ENCODE measurements around the gene SLC51B. TPM values are rescaled to one million over a fixed set of nuclear protein-coding genes. Genes with fewer than 3 reads are reported as not detected.

Gene SLC51B
- polyA plus RNA-seq, 6 donors from 2014 or later: not detected

DNA sequence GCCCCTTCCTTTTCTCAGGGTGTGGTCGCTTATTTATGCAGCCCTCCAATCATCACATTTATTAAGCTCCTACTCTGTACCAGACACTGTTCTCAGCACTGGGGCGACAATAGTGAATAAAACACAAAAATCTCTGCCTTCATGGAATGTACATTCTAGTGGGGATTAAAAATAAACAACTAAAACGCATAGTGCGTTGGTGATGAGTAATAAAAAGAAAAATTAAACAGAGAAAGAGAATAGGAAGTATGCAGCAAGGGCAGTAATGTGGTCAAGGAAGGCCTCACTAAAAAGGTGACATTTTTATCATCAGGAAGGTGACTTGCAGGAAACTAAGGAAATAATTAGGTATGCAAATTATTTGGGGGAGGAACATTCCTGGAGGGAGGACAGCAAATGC lies 5.1 kb downstream of the SLC51B start:
- Mint-ChIP-seq H3K4me1 (peaks cover 15 to 19% (median 19%) of the 10 kb centered on the region in 3 donors), H3K27me3 (peaks cover 8 to 10% (median 9%) of the 10 kb centered on the region in 3 donors), H3K9me3 (no peaks in the 10 kb centered on the region), H3K27ac (peak overlapping the region in 5 of 6 donors; percentile 13 to 72 (median 58)), H3K36me3 (no peaks in the 10 kb centered on the region), H3K4me3 (peak overlapping the region in 7 of 8 donors; percentile 63 to 87 (median 83))
- ATAC-seq (ENCODE audit: low read depth in 2 of 2) (no peak), DNase-seq (no peak)

DNA sequence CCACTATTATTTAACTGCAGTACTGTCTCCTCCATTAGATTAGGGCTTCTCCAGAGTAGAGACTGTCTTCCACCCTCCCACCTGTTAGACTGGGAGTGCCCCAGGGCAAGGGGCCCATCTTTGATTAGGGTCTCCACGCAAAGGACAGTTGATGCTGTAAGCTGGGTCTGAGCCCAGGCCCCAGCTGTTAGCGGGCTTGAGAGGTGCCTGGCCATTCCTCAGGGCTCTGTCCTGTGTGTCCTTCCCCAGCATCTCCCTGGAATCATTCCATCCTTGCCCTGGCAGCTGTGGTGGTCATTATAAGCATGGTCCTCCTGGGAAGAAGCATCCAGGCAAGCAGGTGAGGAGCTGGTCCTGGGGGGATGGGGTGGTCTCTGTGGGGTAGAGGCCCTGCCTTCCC lies 6.1 kb downstream of the SLC51B start:
- Mint-ChIP-seq H3K27me3 (peaks cover 8 to 10% (median 9%) of the 10 kb centered on the region in 3 donors), H3K4me3 (peak overlapping the region in 4 of 8 donors; percentile 9 to 59 (median 30)), H3K27ac (peak overlapping the region in 1 of 6 donors; percentile 64), H3K36me3 (no peaks in the 10 kb centered on the region), H3K9me3 (no peaks in the 10 kb centered on the region), H3K4me1 (peaks cover 15 to 19% (median 19%) of the 10 kb centered on the region in 3 donors)
- DNase-seq (no peak), ATAC-seq (ENCODE audit: low read depth in 2 of 2) (no peak)

DNA sequence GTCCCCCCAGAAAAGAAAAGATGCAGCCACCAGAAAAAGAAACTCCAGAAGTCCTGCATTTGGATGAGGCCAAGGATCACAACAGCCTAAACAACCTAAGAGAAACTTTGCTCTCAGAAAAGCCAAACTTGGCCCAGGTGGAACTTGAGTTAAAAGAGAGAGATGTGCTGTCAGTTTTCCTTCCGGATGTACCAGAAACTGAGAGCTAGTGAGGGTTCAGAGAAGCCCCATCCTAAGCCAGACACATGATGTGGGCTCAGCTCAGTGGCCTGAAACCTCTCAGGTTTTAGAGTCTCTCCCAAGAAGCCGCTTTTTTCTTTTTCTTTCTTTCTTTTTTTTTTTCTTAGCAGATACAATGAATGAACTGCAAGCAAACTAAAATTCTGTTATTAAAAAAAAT lies 7.8 kb downstream of the SLC51B start:
- DNase-seq (no peak), ATAC-seq (ENCODE audit: low read depth in 2 of 2) (no peak)
- no peaks in the 10 kb centered on the region for H3K9me3 Mint-ChIP-seq
- peaks cover 15 to 21% (median 19%) of the 10 kb centered on the region in 3 donors for H3K4me1 Mint-ChIP-seq
- no peaks in the 10 kb centered on the region for H3K36me3 Mint-ChIP-seq
- peak overlapping the region in 1 of 6 donors; percentile 25 for H3K27ac Mint-ChIP-seq
- H3K4me3 Mint-ChIP-seq: no peak overlapping the region
- peaks cover 0 to 6% (median 5%) of the 10 kb centered on the region in 3 donors for H3K27me3 Mint-ChIP-seq

DNA sequence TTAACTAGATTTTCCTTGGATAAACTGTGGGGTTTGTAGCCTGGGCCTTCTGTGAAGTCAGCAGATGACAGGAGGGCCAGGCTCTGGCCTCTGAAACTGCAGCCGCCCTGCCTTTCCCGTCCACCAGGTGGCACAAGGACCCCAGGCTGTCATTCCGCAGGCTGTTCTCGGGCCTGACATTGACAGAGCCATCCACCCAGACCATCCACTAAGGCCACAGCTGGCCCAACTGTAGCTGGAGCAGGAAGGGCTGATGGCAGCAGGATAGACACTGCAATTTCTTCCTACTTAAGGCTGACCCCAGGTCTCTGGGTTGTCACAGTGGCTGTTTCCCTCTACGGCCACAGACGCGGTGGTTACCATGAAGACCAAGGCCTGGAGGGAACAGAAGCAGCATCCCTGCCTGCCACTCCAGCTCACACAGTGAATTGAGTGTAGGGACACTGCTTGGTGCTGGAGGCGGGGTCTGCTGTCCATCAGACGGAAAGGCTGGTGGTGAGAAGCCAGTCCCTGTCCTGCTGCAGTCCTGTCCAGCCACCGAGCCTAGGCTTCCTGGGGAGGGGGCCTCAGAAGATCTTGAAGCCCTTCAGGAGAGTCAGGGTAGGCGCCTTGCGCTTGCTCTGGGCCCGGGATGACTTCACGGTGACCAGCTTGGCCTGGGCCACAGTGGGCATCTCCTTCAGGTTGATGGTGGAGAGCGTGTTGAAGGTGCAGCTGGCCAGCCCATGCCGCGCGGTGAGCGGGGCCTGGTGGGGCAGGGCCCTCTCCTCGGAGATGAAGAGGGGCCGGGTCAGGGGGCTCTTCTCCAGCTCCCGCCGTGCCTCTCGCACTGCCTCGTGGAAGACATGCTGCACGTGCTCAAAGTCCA lies 9.4 kb downstream of the SLC51B start:
- Mint-ChIP-seq H3K36me3 (no peaks in the 10 kb centered on the region), H3K4me1 (peaks cover 10 to 14% (median 14%) of the 10 kb centered on the region in 3 donors), H3K27me3 (peaks cover 0 to 5% (median under 1%) of the 10 kb centered on the region in 3 donors), H3K4me3 (no peak overlapping the region), H3K9me3 (no peaks in the 10 kb centered on the region), H3K27ac (no peak overlapping the region)
- DNase-seq (peak; percentile 42), ATAC-seq (ENCODE audit: low read depth in 2 of 2) (peak; percentile 42 to 52)

DNA sequence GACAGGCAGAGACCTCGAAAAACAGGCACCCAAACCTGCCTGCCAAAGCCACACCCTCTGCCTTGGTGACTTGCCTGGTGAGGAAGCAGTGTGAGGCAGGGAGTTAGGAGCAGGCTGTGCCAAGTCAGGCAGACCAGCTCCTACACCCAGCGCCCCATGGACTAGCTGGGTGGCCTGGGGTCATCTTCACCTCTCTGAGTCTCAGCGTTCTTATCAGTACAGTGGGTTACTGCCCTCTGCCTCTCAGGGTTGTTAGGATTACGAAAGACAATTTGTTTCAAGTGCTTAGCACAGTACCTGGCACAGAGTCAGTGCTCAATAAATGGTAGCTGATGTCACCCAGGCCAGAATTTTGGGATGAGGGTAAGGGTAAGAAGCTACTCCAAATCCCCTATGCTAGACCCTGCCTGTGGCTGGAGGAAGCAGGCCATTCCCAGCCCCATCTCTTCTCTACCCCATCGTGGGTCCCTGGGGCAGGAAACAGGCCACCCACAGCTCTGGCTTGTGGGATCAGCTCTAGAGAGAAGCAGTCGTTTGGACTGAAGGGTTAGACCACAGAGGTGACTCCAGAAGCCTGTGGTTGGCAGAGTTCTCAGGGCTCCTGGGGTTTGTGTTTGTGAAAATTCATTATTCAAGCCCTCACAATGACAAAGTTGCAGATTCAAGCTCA lies 10.1 kb downstream of the SLC51B start:
- no peak overlapping the region for H3K4me3 Mint-ChIP-seq
- H3K4me1 Mint-ChIP-seq: peaks cover 2 to 6% (median 6%) of the 10 kb centered on the region in 3 donors
- no peaks in the 10 kb centered on the region for H3K36me3 Mint-ChIP-seq
- H3K9me3 Mint-ChIP-seq: no peaks in the 10 kb centered on the region
- ATAC-seq (ENCODE audit: low read depth in 2 of 2): no peak
- H3K27ac Mint-ChIP-seq: no peak overlapping the region
- peaks cover 0 to 5% (median 0%) of the 10 kb centered on the region in 3 donors for H3K27me3 Mint-ChIP-seq
- DNase-seq: no peak

DNA sequence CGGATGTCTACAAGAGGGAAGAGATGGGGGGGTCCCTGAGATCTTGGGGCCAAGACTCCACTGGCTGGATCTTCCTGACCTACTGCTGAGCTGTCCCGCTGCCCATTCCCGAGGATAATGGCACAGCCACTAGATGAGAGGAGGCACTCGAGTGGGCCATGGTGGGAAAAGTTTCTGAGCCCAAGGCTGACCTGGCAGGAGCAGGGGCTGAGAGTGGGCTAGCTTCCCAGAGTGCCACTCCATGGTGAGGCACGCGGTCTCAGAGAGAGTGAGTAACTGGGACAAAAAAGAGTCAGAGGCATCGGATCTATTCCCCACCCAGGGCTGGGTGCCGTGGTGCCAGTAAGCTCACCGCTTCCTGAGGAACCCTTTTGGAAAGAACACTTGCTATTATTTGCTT lies 10.9 kb downstream of the SLC51B start:
- no peak overlapping the region for H3K27ac Mint-ChIP-seq
- DNase-seq (no peak), ATAC-seq (ENCODE audit: low read depth in 2 of 2) (no peak)
- no peaks in the 10 kb centered on the region for H3K36me3 Mint-ChIP-seq
- H3K27me3 Mint-ChIP-seq: peaks cover 0 to 5% (median 3%) of the 10 kb centered on the region in 3 donors
- no peak overlapping the region for H3K4me3 Mint-ChIP-seq
- H3K9me3 Mint-ChIP-seq: no peaks in the 10 kb centered on the region
- peaks cover 0 to 2% (median 2%) of the 10 kb centered on the region in 3 donors for H3K4me1 Mint-ChIP-seq

DNA sequence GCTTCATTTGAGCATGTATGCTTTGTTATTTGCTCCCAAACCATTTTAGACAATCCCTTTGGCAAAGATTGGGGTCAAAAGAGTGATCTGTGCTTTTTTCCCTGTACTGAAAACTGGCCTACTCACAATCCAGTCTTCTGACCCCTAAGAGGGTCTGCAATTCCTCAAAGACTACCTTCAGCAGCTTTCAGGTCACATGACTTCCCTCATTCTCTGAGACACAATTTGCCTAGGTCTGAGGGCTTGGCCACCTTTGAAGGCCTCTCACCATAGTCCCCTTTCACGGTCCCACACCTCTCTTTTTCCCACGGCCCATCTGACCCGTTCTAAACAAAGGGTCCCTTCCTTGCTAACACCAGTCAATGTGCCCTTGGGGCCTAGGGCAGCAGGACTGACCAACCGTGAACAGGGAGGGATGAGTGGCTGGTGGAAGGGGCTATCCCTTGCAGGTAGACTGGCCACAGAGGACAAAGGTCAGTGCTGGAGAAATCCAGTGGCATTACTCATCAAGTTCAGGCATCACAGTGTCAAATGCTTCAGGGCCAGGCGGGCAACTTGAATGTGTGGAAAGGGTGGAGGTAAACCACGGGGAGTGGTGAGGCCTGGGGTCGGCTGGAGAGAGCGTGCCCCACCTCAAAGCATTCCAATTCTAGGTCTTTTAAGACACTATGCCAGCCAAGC lies 11.8 kb downstream of the SLC51B start:
- no peak for DNase-seq
- Mint-ChIP-seq H3K27ac (peak overlapping the region in 1 of 6 donors; percentile 44), H3K27me3 (peaks cover 0 to 3% (median 2%) of the 10 kb centered on the region in 3 donors), H3K4me3 (no peak overlapping the region), H3K4me1 (peaks cover 0 to 2% (median 0%) of the 10 kb centered on the region in 3 donors), H3K36me3 (no peaks in the 10 kb centered on the region), H3K9me3 (no peaks in the 10 kb centered on the region)
- no peak for ATAC-seq (ENCODE audit: low read depth in 2 of 2)

DNA sequence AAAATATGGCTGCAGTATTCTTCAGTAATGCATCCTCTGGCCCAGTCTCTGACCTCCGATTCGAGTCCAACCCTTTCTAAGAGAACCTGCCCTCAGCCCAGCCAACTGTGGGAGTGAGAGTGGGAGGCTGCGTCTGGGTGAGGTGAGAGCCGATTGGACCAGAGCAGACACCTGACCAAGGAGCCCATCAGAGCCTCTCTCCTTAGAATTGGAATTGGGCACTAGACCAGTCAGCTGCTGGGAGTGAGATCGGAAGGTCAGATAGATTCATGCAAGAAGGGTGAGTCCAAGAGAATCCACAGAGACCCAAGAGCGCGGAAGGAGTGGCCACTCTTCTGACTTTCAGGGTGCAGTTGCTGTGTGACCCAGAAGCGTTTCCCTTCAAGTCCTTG lies 12.4 kb downstream of the SLC51B start:
- Mint-ChIP-seq H3K9me3 (no peaks in the 10 kb centered on the region), H3K4me1 (peaks cover 0 to 2% (median 0%) of the 10 kb centered on the region in 3 donors), H3K27ac (peak overlapping the region in 1 of 6 donors; percentile 44), H3K36me3 (no peaks in the 10 kb centered on the region), H3K27me3 (peaks cover 0 to 4% (median 3%) of the 10 kb centered on the region in 3 donors), H3K4me3 (no peak overlapping the region)
- ATAC-seq (ENCODE audit: low read depth in 2 of 2) (no peak), DNase-seq (no peak)

DNA sequence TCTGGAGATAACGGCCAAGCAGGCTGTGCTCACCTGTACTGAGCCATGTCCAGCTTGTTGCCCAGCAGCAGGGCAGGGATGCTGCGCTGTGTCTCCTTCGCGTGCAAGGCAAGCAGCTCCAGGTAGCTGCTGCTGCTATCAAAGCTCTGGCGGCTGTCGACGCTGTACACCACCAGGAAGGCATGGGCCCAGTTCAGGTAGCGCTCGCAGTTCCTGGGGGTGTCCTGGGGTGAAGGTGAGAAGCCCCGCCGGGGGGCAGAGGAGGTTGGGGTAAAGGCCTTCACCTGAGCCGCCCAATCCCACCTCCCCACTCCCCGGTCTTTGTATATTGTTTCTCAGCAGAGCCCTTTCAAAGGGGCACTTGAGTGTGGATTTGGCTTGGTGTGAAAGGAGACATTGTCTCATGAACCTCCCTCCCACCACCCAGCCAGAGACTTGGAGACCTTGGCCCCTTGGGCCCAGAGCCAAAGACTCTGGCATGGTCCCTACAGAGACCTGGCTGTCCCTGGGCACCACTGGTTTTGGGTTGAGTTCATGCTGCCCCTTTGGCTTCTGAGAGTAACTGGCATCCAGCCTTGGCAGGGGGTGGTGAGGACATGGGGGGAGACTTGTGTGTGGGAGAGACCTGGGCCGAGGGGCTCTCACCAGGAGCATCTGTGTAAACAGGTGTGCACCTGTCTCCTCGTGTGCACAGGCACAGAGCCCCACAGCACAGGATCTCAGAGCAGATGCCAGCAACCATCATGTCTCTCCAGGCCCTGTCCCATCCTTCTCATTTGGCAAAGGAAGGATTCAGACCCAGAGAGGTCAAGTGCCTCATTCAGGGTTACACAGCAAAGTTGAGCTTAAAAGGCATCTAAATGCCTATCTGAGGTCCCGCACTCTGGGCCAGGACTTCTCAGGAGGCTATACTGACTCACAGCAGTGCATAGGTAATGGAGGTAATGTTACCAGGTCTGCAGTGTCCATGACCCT lies 13.5 kb downstream of the SLC51B start:
- Mint-ChIP-seq H3K9me3 (no peaks in the 10 kb centered on the region), H3K27me3 (peaks cover 0 to 11% (median 3%) of the 10 kb centered on the region in 3 donors), H3K4me3 (no peak overlapping the region), H3K36me3 (no peaks in the 10 kb centered on the region), H3K27ac (no peak overlapping the region), H3K4me1 (peaks cover 0 to 2% (median 0%) of the 10 kb centered on the region in 3 donors)
- DNase-seq (no peak), ATAC-seq (ENCODE audit: low read depth in 2 of 2) (no peak)

DNA sequence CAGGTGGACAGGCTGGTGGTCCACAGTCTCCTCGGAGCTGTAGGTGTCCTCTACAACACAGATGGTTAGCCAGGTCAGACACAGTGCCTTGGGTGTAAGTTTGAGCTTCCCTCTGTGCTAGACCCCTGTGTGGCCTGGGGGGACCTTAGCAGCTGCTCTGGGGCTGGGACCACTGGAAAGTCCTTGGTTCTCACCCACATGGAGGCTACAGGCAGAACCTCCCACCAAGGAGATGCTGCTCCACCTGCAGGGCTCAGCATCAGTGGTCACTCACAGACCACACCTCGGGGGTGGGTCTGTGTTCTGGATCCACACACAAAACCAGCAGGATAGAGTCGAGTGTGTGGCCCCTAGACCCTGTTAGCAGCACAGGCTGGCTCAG lies 14.2 kb downstream of the SLC51B start:
- Mint-ChIP-seq H3K36me3 (no peaks in the 10 kb centered on the region), H3K27ac (peak overlapping the region in 1 of 6 donors; percentile 26), H3K9me3 (no peaks in the 10 kb centered on the region), H3K4me3 (no peak overlapping the region), H3K4me1 (peaks cover 0 to 2% (median 0%) of the 10 kb centered on the region in 3 donors), H3K27me3 (peaks cover 0 to 12% (median 3%) of the 10 kb centered on the region in 3 donors)
- DNase-seq (no peak), ATAC-seq (ENCODE audit: low read depth in 2 of 2) (no peak)

DNA sequence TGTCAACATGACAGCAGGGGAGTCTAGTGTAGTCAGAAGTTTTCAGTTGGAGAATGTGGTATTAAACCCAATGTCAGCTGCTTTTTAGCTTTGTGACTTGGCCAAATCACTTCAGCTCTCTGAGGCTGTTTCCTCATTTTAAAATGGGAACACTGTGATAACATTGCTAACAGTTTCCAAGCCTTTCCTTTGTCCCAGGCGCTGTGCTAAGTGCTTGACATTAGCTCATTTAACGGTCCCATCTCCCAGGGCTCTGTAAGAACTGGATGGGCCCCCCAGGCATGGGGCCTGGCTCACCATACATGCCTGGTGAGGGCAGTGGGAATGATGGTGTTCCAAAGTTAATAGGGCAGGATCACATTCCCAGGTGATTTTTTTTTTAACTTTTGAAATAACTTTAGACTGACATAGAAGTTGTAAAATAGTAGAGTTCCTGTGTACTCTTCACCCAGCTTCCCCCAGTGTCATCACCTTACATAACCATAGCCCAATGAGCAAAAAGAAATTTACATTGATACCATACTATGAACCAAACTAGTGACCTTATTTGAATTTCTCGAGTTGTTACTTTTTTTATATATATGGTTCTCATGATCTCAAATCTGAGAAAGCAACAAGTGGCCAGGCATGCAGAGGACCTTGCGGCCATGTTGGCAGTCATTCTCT lies 14.9 kb downstream of the SLC51B start:
- no peaks in the 10 kb centered on the region for H3K36me3 Mint-ChIP-seq
- peaks cover 0 to 2% (median 0%) of the 10 kb centered on the region in 3 donors for H3K4me1 Mint-ChIP-seq
- no peak overlapping the region for H3K27ac Mint-ChIP-seq
- peaks cover 2 to 14% (median 4%) of the 10 kb centered on the region in 3 donors for H3K27me3 Mint-ChIP-seq
- ATAC-seq (ENCODE audit: low read depth in 2 of 2): no peak
- H3K9me3 Mint-ChIP-seq: no peaks in the 10 kb centered on the region
- no peak for DNase-seq
- H3K4me3 Mint-ChIP-seq: no peak overlapping the region
